HEK293 (cell line): ENCODE measurements around the gene CDH12.
A peak's percentile ranks its signal among the peaks of the same experiment; 100 is the strongest.

Source experiments
- CTCF ChIA-PET: fragments of 350-600 bp; formaldehyde crosslinking; extraction: SDS; loops from one replicate; lab custom pipeline; 2021; ENCODE audit warnings: antibody characterized with exemption; lab: Yijun Ruan, JAX
- POLR2A ChIA-PET: fragments of 300-600 bp; formaldehyde crosslinking; extraction: SDS; loops from one replicate; lab custom pipeline; 2020; ENCODE audit warnings: antibody characterized with exemption, inconsistent platforms; lab: Yijun Ruan, JAX
- H3K27ac ChIP-seq: fragments of 200-500 bp; sonication (Bioruptor generic); 2 replicates; pipeline ENCODE4 v1.5.1; 2014; ENCODE audit warnings: low read depth, low read length, control low read depth, inconsistent platforms; ENCODE audit errors: extremely low read depth
- H3K36me3 ChIP-seq, 2 experiments: fragments of 200-500 bp in 1 of 2; sonication (Bioruptor generic) in 1 of 2; 1 replicate in 1 of 2; 2 replicates in 1 of 2; pipeline ENCODE4 v1.5.1; 2014 to 2017; ENCODE audit warnings: inconsistent platforms in 2 of 2, low read length in 2 of 2; ENCODE audit not compliant: control insufficient read depth in 2 of 2, insufficient read depth in 1 of 2
- H3K4me1 ChIP-seq: fragments of 200-500 bp; sonication (Bioruptor generic); 2 replicates; pipeline ENCODE4 v1.5.1; 2014; ENCODE audit warnings: mild to moderate bottlenecking, low read length, inconsistent platforms; ENCODE audit not compliant: control insufficient read depth, insufficient read depth
- H3K4me3 ChIP-seq: 2 replicates; pipeline ENCODE4 v1.5.1; 2011; ENCODE audit warnings: low read depth, mild to moderate bottlenecking, control low read depth, low read length, moderate library complexity
- H3K9me3 ChIP-seq: fragments of 200-500 bp; sonication (Bioruptor generic); 2 replicates; pipeline ENCODE4 v1.5.1; 2014; ENCODE audit warnings: low read depth, low read length, inconsistent platforms; ENCODE audit not compliant: control insufficient read depth, insufficient read depth
- ZBTB7A ChIP-seq: fragments of 450-650 bp; formaldehyde crosslinking; IDR thresholded peaks from 2 replicates; pipeline ENCODE4 v1.5.1; 2016; ENCODE audit warnings: low read depth, missing biosample characterization, missing genetic modification characterization
- ZBTB8A ChIP-seq: fragments of 450-650 bp; formaldehyde crosslinking; IDR thresholded peaks from 2 replicates; pipeline ENCODE4 v1.5.1; 2016; ENCODE audit warnings: missing biosample characterization, missing genetic modification characterization
- ZNF138 ChIP-seq: fragments of 450-650 bp; formaldehyde crosslinking; IDR thresholded peaks from 2 replicates; pipeline ENCODE4 v1.5.1; 2016; ENCODE audit warnings: missing biosample characterization, missing genetic modification characterization, borderline replicate concordance
- ZNF23 ChIP-seq: fragments of 450-650 bp; formaldehyde crosslinking; IDR thresholded peaks from 2 replicates; pipeline ENCODE4 v1.5.1; 2016; ENCODE audit warnings: missing biosample characterization, missing genetic modification characterization, borderline replicate concordance
- ZNF292 ChIP-seq: fragments of 450-650 bp; formaldehyde crosslinking; IDR thresholded peaks from 2 replicates; pipeline ENCODE4 v1.5.1; 2016; ENCODE audit warnings: low read depth, missing biosample characterization, missing genetic modification characterization, borderline replicate concordance
- ZNF416 ChIP-seq: fragments of 450-650 bp; formaldehyde crosslinking; IDR thresholded peaks from 2 replicates; pipeline ENCODE4 v1.5.1; 2016; ENCODE audit warnings: missing biosample characterization, missing genetic modification characterization
- ZNF426 ChIP-seq: fragments of 450-650 bp; formaldehyde crosslinking; IDR thresholded peaks from 2 replicates; pipeline ENCODE4 v1.5.1; 2017; ENCODE audit warnings: missing biosample characterization, missing genetic modification characterization, mild to moderate bottlenecking, inconsistent platforms, moderate library complexity
- ZNF48 ChIP-seq: fragments of 450-650 bp; formaldehyde crosslinking; IDR thresholded peaks from 2 replicates; pipeline ENCODE4 v1.5.1; 2016; ENCODE audit warnings: missing biosample characterization, missing genetic modification characterization
- ZNF501 ChIP-seq: fragments of 450-650 bp; formaldehyde crosslinking; IDR thresholded peaks from 2 replicates; pipeline ENCODE4 v1.5.1; 2016; ENCODE audit warnings: missing biosample characterization, missing genetic modification characterization
- ZNF510 ChIP-seq: fragments of 450-650 bp; formaldehyde crosslinking; IDR thresholded peaks from 2 replicates; pipeline ENCODE4 v1.5.1; 2018; ENCODE audit warnings: mild to moderate bottlenecking, missing genetic modification characterization, missing biosample characterization; ENCODE audit not compliant: insufficient replicate concordance
- ZNF530 ChIP-seq: fragments of 450-650 bp; formaldehyde crosslinking; IDR thresholded peaks from 2 replicates; pipeline ENCODE4 v1.5.1; 2016; ENCODE audit warnings: low read depth, missing biosample characterization, missing genetic modification characterization
- ZNF623 ChIP-seq: fragments of 450-650 bp; formaldehyde crosslinking; IDR thresholded peaks from 2 replicates; pipeline ENCODE4 v1.5.1; 2016; ENCODE audit warnings: missing biosample characterization, missing genetic modification characterization
- ZNF654 ChIP-seq: fragments of 450-650 bp; formaldehyde crosslinking; IDR thresholded peaks from 2 replicates; pipeline ENCODE4 v1.5.1; 2016; ENCODE audit warnings: low read depth, missing biosample characterization, missing genetic modification characterization
- ZNF660 ChIP-seq: fragments of 450-650 bp; IDR thresholded peaks from 2 replicates; pipeline ENCODE4 v1.5.1; 2018; ENCODE audit warnings: missing biosample characterization, mild to moderate bottlenecking, missing genetic modification characterization
- ZNF664 ChIP-seq: fragments of 450-650 bp; formaldehyde crosslinking; IDR thresholded peaks from 2 replicates; pipeline ENCODE4 v1.5.1; 2016; ENCODE audit warnings: missing biosample characterization, missing genetic modification characterization
- ZNF791 ChIP-seq: fragments of 450-650 bp; formaldehyde crosslinking; IDR thresholded peaks from 2 replicates; pipeline ENCODE4 v1.5.1; 2016; ENCODE audit warnings: missing biosample characterization, missing genetic modification characterization
- TF ChIP-seq, protein P1 (sequence below): fragments of 450-650 bp; formaldehyde crosslinking; IDR thresholded peaks from 2 replicates; pipeline ENCODE4 v1.5.1; 2016; ENCODE audit warnings: missing biosample characterization, missing genetic modification characterization
- TF ChIP-seq, protein P2 (sequence below): fragments of 450-650 bp; formaldehyde crosslinking; IDR thresholded peaks from 2 replicates; pipeline ENCODE4 v1.5.1; 2017; ENCODE audit warnings: missing biosample characterization, missing genetic modification characterization
- TF ChIP-seq, protein P3 (sequence below): fragments of 450-650 bp; formaldehyde crosslinking; IDR thresholded peaks from 2 replicates; pipeline ENCODE4 v1.5.1; 2016; ENCODE audit warnings: missing biosample characterization, missing genetic modification characterization
- TF ChIP-seq, protein P4 (sequence below): fragments of 450-650 bp; IDR thresholded peaks from 2 replicates; pipeline ENCODE4 v1.5.1; 2018; ENCODE audit warnings: missing biosample characterization, mild to moderate bottlenecking, missing genetic modification characterization
- TF ChIP-seq, protein P5 (sequence below): fragments of 450-650 bp; formaldehyde crosslinking; IDR thresholded peaks from 2 replicates; pipeline ENCODE4 v1.5.1; 2016; ENCODE audit warnings: missing biosample characterization, missing genetic modification characterization

Gene CDH12

GRCh38 chr5:21806271-21806670 is 1046.9 kb downstream of the CDH12 start:
- Histone ChIP-seq H3K4me3 (no peak overlapping the region), H3K27ac (no peak overlapping the region), H3K36me3 (no peaks in the 10 kb centered on the region)
- TF ChIP-seq ZNF664 (no peak), ZNF530 (tag by site-specific recombination) (no peak), ZNF791 (tag by site-specific recombination) (no peak), ZNF292 (tag by site-specific recombination) (no peak), ZBTB7A (no peak)
- TF ChIP-seq, all 188 proteins: peak for 0
- POLR2A ChIA-PET = no interaction called here
- CTCF ChIA-PET = interaction anchor here (0.6 kb wide), 1 partner anchor 29 kb away, joined by 5 read pairs; no protein-coding TSS in a partner anchor
- no peaks in the 10 kb centered on the region for H3K9me3 ChIP-seq
- no peaks in the 10 kb centered on the region for H3K4me1 ChIP-seq

DNA sequence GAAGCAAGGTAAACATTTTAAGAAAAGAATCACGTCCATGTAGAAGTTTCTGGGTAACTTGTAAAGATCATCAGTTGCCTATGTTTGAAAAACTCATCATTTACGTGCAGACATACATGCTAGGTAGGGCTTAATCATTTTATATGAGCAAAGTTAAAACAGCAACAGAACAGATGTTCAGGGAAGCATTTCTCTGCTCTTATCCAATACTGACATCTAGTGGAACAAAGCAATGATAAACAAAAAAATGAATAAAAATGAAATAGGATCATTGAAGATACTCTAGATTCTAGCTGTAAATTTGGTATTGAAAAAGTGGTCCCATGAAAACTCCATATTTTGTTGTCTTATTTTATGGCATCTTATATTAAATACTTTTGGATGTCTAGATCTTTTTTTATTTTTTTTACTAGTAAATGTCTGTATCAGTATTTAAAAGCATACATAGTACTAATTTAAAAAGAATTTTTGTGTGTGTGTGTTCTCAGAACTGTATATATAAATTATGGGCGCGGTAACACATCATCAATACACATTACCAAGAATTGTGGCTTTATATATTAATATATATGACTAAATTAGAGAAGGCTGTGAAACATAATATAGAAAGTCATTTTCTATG is 1050.2 kb downstream of the CDH12 start:
- ChIA-PET CTCF (interaction anchor here (0.6 to 0.7 kb wide), 4 partner anchors 26 to 1543 kb away, joined by 3 to 5 read pairs (median 3); no protein-coding TSS in a partner anchor), POLR2A (no interaction called here)
- no peak overlapping the region for H3K27ac ChIP-seq
- no peaks in the 10 kb centered on the region for H3K9me3 ChIP-seq
- H3K4me3 ChIP-seq = no peak overlapping the region
- TF ChIP-seq ZNF623 (tag by site-specific recombination) (no peak), ZNF660 (tag by site-specific recombination) (0 out of 2 replicates have a peak, but pooled peaks have one; percentile 29), ZNF138 (tag by site-specific recombination) (no peak), ZNF654 (tag by site-specific recombination) (peak; percentile 94)
- TF ChIP-seq, protein P1, sequence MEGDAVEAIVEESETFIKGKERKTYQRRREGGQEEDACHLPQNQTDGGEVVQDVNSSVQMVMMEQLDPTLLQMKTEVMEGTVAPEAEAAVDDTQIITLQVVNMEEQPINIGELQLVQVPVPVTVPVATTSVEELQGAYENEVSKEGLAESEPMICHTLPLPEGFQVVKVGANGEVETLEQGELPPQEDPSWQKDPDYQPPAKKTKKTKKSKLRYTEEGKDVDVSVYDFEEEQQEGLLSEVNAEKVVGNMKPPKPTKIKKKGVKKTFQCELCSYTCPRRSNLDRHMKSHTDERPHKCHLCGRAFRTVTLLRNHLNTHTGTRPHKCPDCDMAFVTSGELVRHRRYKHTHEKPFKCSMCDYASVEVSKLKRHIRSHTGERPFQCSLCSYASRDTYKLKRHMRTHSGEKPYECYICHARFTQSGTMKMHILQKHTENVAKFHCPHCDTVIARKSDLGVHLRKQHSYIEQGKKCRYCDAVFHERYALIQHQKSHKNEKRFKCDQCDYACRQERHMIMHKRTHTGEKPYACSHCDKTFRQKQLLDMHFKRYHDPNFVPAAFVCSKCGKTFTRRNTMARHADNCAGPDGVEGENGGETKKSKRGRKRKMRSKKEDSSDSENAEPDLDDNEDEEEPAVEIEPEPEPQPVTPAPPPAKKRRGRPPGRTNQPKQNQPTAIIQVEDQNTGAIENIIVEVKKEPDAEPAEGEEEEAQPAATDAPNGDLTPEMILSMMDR (tag by site-specific recombination) = peak; percentile 49
- no peaks in the 10 kb centered on the region for H3K4me1 ChIP-seq
- no peaks in the 10 kb centered on the region for H3K36me3 ChIP-seq

GRCh38 chr5:21802100-21802499 is 1051.0 kb downstream of the CDH12 start:
- POLR2A ChIA-PET = no interaction called here
- Histone ChIP-seq H3K36me3 (no peaks in the 10 kb centered on the region), H3K4me3 (no peak overlapping the region), H3K9me3 (no peaks in the 10 kb centered on the region), H3K4me1 (no peaks in the 10 kb centered on the region), H3K27ac (no peak overlapping the region)
- CTCF ChIA-PET = interaction anchor here (0.7 kb wide), 1 partner anchor 741 kb away, joined by 3 read pairs; no protein-coding TSS in a partner anchor
- no peak for TF ChIP-seq ZNF416 (tag by site-specific recombination)
- TF ChIP-seq, protein P2, sequence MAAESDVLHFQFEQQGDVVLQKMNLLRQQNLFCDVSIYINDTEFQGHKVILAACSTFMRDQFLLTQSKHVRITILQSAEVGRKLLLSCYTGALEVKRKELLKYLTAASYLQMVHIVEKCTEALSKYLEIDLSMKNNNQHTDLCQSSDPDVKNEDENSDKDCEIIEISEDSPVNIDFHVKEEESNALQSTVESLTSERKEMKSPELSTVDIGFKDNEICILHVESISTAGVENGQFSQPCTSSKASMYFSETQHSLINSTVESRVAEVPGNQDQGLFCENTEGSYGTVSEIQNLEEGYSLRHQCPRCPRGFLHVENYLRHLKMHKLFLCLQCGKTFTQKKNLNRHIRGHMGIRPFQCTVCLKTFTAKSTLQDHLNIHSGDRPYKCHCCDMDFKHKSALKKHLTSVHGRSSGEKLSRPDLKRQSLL = no peak
- TF ChIP-seq, protein P3, sequence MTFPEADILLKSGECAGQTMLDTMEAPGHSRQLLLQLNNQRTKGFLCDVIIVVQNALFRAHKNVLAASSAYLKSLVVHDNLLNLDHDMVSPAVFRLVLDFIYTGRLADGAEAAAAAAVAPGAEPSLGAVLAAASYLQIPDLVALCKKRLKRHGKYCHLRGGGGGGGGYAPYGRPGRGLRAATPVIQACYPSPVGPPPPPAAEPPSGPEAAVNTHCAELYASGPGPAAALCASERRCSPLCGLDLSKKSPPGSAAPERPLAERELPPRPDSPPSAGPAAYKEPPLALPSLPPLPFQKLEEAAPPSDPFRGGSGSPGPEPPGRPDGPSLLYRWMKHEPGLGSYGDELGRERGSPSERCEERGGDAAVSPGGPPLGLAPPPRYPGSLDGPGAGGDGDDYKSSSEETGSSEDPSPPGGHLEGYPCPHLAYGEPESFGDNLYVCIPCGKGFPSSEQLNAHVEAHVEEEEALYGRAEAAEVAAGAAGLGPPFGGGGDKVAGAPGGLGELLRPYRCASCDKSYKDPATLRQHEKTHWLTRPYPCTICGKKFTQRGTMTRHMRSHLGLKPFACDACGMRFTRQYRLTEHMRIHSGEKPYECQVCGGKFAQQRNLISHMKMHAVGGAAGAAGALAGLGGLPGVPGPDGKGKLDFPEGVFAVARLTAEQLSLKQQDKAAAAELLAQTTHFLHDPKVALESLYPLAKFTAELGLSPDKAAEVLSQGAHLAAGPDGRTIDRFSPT (tag by site-specific recombination) = no peak
- TF ChIP-seq ZBTB8A (tag by site-specific recombination) = no peak
- no peak for TF ChIP-seq ZNF48 (tag by site-specific recombination)
- no peak for TF ChIP-seq ZNF501 (tag by site-specific recombination)
- TF ChIP-seq ZNF510 (tag by site-specific recombination) = no peak
- TF ChIP-seq, protein P4, sequence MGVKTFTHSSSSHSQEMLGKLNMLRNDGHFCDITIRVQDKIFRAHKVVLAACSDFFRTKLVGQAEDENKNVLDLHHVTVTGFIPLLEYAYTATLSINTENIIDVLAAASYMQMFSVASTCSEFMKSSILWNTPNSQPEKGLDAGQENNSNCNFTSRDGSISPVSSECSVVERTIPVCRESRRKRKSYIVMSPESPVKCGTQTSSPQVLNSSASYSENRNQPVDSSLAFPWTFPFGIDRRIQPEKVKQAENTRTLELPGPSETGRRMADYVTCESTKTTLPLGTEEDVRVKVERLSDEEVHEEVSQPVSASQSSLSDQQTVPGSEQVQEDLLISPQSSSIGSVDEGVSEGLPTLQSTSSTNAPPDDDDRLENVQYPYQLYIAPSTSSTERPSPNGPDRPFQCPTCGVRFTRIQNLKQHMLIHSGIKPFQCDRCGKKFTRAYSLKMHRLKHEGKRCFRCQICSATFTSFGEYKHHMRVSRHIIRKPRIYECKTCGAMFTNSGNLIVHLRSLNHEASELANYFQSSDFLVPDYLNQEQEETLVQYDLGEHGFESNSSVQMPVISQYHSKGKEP (tag by site-specific recombination) = no peak
- TF ChIP-seq ZNF426 (tag by site-specific recombination) = no peak
- TF ChIP-seq, protein P5, sequence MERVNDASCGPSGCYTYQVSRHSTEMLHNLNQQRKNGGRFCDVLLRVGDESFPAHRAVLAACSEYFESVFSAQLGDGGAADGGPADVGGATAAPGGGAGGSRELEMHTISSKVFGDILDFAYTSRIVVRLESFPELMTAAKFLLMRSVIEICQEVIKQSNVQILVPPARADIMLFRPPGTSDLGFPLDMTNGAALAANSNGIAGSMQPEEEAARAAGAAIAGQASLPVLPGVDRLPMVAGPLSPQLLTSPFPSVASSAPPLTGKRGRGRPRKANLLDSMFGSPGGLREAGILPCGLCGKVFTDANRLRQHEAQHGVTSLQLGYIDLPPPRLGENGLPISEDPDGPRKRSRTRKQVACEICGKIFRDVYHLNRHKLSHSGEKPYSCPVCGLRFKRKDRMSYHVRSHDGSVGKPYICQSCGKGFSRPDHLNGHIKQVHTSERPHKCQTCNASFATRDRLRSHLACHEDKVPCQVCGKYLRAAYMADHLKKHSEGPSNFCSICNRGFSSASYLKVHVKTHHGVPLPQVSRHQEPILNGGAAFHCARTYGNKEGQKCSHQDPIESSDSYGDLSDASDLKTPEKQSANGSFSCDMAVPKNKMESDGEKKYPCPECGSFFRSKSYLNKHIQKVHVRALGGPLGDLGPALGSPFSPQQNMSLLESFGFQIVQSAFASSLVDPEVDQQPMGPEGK (tag by site-specific recombination) = no peak
- TF ChIP-seq ZNF23 (tag by site-specific recombination) = no peak
